Transverse colon (tissue), 4 donors: ENCODE data around the gene KRTAP21-3.

Source experiments
- CTCF ChIP-seq, 5 experiments: fragments of 200-600 bp in 3 of 5; fragments of 450-650 bp in 2 of 5; sonication (generic) in 3 of 5; IDR thresholded peaks; 1 replicate in 2 of 5; 2 replicates in 3 of 5; pipeline ENCODE4 v1.5.1; 2016 to 2017; ENCODE audit warnings: antibody characterized with exemption in 5 of 5, inconsistent platforms in 3 of 5, mild to moderate bottlenecking in 2 of 5, moderate library complexity in 1 of 5
- EP300 ChIP-seq: sonication (generic); formaldehyde crosslinking; IDR thresholded peaks from one replicate; pipeline ENCODE4 v1.6.1; 2017; ENCODE audit warnings: antibody characterized with exemption, low read depth
- POLR2A ChIP-seq: fragments of 450-650 bp; IDR thresholded peaks from one replicate; pipeline ENCODE4 v1.6.1; 2016; ENCODE audit warnings: antibody characterized with exemption, mild to moderate bottlenecking, moderate library complexity
- POLR2AphosphoS5 ChIP-seq, 3 donors: sonication (generic); formaldehyde crosslinking; IDR thresholded peaks; one replicate each; pipeline ENCODE4 v1.6.1; 2016; ENCODE audit warnings: antibody characterized with exemption in 3 of 3

- TF ChIP-seq CTCF (IDR thresholded peaks at IDR 0.05) (no peak), POLR2AphosphoS5 (IDR thresholded peaks at IDR 0.05) (no peak), POLR2A (no peak), EP300 (no peak)
Observed at GRCh38 chr21:30672985-30673650, 45.5 kb downstream of the KRTAP21-3 start.
